HEK293T (cell line): ENCODE measurements around the gene GADD45G.

Experiments
- FOXK2 ChIP-seq: fragments of 450-650 bp; IDR thresholded peaks from 2 replicates; pipeline ENCODE4 v1.6.1; 2016; ENCODE audit warnings: mild to moderate bottlenecking
- HDGF ChIP-seq: fragments of 450-650 bp; IDR thresholded peaks from 2 replicates; pipeline ENCODE4 v1.6.1; 2017; ENCODE audit warnings: antibody characterized with exemption, borderline replicate concordance
- L3MBTL2 ChIP-seq: fragments of 450-650 bp; conservative IDR thresholded peaks from 2 replicates; pipeline ENCODE4 v1.6.1; 2016; ENCODE audit warnings: mild to moderate bottlenecking
- TARDBP ChIP-seq: fragments of 450-650 bp; IDR thresholded peaks from 2 replicates; pipeline ENCODE4 v1.6.1; 2016

GRCh38 chr9:89655056-89655989 lies 50.5 kb downstream of the GADD45G start:
- TF ChIP-seq L3MBTL2 = no peak
- TF ChIP-seq TARDBP = no peak
- TF ChIP-seq HDGF = no peak
- no peak for TF ChIP-seq FOXK2
